ENCODE measurements around the gene A4GNT.

A4GNT gene

DNA sequence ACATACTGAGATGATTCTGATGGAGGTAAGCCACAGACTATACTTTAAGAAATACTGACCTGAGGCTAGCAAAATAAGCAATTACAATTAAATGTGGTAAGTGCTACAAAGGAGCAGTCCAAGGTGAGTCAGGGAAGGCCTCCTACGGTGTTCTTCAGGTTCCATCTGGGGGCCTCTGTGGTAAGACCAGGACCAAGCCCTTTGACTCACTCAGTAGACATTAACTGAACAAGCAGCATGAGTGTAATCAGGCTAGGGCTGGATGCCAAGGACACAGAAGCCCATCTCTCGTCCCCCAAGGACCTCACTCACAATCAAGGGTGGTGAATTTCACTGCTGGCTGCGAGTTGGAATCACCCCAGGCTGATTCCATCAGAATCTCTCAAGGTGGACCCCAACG lies 54.1 kb downstream of the A4GNT start:
- DNase-seq = no peak

All from retina (tissue), 1 donor.